Activated CD8-positive, alpha-beta T cell treated with anti-CD3 and anti-CD28 coated beads, Interleukin-2, amount 10 ng/mL, durations not matched to agents 7 days and 5 days (primary cell): ENCODE data around the gene LRMDA. TPM values are rescaled to one million over a fixed set of nuclear protein-coding genes. Genes with fewer than 3 reads are reported as not detected.

Experiments
- ATAC-seq: fragments of 150-1000 bp; cut with Tn5 transposase; one replicate; pipeline ENCODE4 v1.10.0; 2021; ENCODE audit warnings: moderate library complexity
- CTCF ChIA-PET: fragments of 350-600 bp; sonication (Branson Sonifier 250); formaldehyde crosslinking; loops from one replicate; lab custom pipeline; 2021; ENCODE audit warnings: antibody characterized with exemption; lab: Charles Lee
- POLR2A ChIA-PET: fragments of 350-600 bp; sonication (Branson Sonifier 250); formaldehyde crosslinking; loops from one replicate; lab custom pipeline; 2021; ENCODE audit warnings: antibody characterized with exemption; lab: Charles Lee
- DNase-seq: peaks from one replicate; pipeline ENCODE4 v3.0.0-alpha.2; 2020
- H3K27ac Mint-ChIP-seq: one replicate; pipeline ENCODE4 v1.8.0; 2021; ENCODE audit warnings: mild to moderate bottlenecking, mixed read lengths
- H3K27me3 Mint-ChIP-seq: one replicate; pipeline ENCODE4 v1.8.0; 2021; ENCODE audit warnings: low read depth, mixed read lengths
- H3K36me3 Mint-ChIP-seq: one replicate; pipeline ENCODE4 v1.8.0; 2021; ENCODE audit warnings: low read depth, mixed read lengths
- H3K4me1 Mint-ChIP-seq: one replicate; pipeline ENCODE4 v1.8.0; 2021; ENCODE audit warnings: low read depth, mixed read lengths
- H3K4me3 Mint-ChIP-seq: one replicate; pipeline ENCODE4 v1.8.0; 2021; ENCODE audit warnings: mild to moderate bottlenecking, mixed read lengths
- H3K9me3 Mint-ChIP-seq: one replicate; pipeline ENCODE4 v1.8.0; 2022; ENCODE audit warnings: mixed read lengths; ENCODE audit not compliant: insufficient read depth
- total RNA-seq, 2 experiments: library from RNA; stranded (reverse); gene quantifications; one replicate each; pipeline ENCODE4 v1.2.3, GENCODE V29; 2021

The LRMDA gene
- total RNA-seq, 2 experiments from 2014 or later, result not detected

- Mint-ChIP-seq H3K9me3 (no peaks in the 10 kb centered on the region), H3K4me3 (no peak overlapping the region), H3K27ac (no peak overlapping the region), H3K4me1 (no peaks in the 10 kb centered on the region), H3K36me3 (no peaks in the 10 kb centered on the region), H3K27me3 (peaks cover 2% of the 10 kb centered on the region)
- POLR2A ChIA-PET, result no interaction called here
- CTCF ChIA-PET, result no interaction called here
- no peak for DNase-seq
- no peak for ATAC-seq
Measured at GRCh38 chr10:75527542-75527941, 96.1 kb downstream of the LRMDA start.

DNA sequence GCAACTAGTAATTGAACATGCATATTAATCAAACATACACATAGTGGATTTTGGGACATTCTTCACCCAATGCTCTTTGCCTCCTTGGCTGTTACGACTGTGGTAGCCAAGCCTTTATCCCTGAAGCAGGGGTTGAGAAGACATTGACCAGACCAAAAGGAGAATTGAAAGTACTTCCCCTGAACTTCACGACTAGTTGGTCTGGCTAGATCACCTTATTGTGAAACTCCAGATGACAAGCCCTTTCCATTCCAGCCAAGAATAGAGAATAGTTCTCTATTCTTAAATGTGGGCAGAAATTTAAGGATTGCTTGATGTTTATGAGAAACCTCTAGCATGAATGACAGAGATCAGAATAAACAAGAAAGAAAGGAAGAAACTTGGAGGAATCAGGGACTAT is 97.0 kb downstream of the LRMDA start:
- Mint-ChIP-seq H3K36me3 (no peaks in the 10 kb centered on the region), H3K4me1 (no peaks in the 10 kb centered on the region), H3K27ac (no peak overlapping the region), H3K4me3 (no peak overlapping the region), H3K9me3 (no peaks in the 10 kb centered on the region), H3K27me3 (peaks cover 2% of the 10 kb centered on the region)
- POLR2A ChIA-PET, result no interaction called here
- DNase-seq (no peak), ATAC-seq (no peak)
- CTCF ChIA-PET, result no interaction called here

DNA sequence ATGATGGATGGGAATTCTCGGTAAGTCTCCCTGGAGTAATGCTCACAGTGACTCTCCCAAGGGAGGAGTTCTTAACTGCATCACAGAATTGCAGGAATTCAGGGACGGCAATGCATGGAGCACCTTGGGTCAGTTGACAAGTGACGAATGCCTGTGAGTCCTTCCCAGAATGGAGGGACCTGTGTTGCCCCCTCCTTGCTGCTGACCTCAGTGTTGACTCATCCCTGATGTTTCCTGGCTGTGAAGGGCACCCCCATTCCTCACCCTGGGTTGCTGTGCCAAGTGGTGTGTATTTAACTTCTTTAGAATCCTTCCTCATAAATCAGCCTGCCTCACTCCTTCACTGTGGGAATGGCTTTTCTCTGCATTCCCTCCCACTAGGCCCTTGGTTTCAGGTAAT is 98.9 kb downstream of the LRMDA start:
- ChIA-PET CTCF (no interaction called here), POLR2A (no interaction called here)
- DNase-seq (no peak), ATAC-seq (no peak)
- no peak overlapping the region for H3K27ac Mint-ChIP-seq
- H3K9me3 Mint-ChIP-seq, result no peaks in the 10 kb centered on the region
- H3K4me3 Mint-ChIP-seq, result no peak overlapping the region
- H3K4me1 Mint-ChIP-seq, result no peaks in the 10 kb centered on the region
- H3K36me3 Mint-ChIP-seq, result no peaks in the 10 kb centered on the region
- H3K27me3 Mint-ChIP-seq, result peaks cover 4% of the 10 kb centered on the region

DNA sequence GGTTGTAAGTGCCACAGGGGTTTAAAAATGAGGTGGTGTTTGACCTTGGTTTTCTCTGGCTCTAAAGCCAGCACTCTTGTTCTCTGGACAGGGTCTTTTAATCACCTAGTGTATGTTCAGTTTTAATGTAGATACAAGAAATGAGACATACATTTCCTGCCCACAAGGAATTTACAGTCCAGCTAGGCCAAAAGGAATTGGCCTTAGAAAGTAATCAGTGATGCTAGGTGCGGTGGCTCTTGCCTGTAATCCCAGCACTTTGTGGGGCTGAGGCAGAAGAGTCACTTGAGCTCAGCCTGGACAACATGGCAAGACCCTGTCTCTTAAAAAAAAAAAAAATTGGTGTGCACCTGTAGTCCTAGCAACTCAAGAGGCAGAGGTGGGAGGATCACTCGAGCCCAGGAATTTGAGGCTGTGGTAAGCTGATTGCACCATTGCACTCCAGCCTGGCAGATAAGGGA is 100.2 kb downstream of the LRMDA start:
- ChIA-PET POLR2A (no interaction called here), CTCF (no interaction called here)
- H3K9me3 Mint-ChIP-seq, result no peaks in the 10 kb centered on the region
- DNase-seq (no peak), ATAC-seq (no peak)
- H3K36me3 Mint-ChIP-seq, result no peaks in the 10 kb centered on the region
- no peak overlapping the region for H3K27ac Mint-ChIP-seq
- peaks cover 4% of the 10 kb centered on the region for H3K27me3 Mint-ChIP-seq
- no peaks in the 10 kb centered on the region for H3K4me1 Mint-ChIP-seq
- H3K4me3 Mint-ChIP-seq, result no peak overlapping the region

GRCh38 chr10:75532253-75532924 is 101.0 kb downstream of the LRMDA start:
- peaks cover 4% of the 10 kb centered on the region for H3K27me3 Mint-ChIP-seq
- no peak overlapping the region for H3K27ac Mint-ChIP-seq
- no peak overlapping the region for H3K4me3 Mint-ChIP-seq
- no peaks in the 10 kb centered on the region for H3K9me3 Mint-ChIP-seq
- POLR2A ChIA-PET, result no interaction called here
- no peaks in the 10 kb centered on the region for H3K4me1 Mint-ChIP-seq
- CTCF ChIA-PET, result no interaction called here
- H3K36me3 Mint-ChIP-seq, result no peaks in the 10 kb centered on the region
- ATAC-seq, result no peak
- no peak for DNase-seq

GRCh38 chr10:75538144-75538543 is 106.7 kb downstream of the LRMDA start:
- H3K4me1 Mint-ChIP-seq, result no peaks in the 10 kb centered on the region
- no peak overlapping the region for H3K27ac Mint-ChIP-seq
- ATAC-seq (no peak), DNase-seq (no peak)
- peaks cover 2% of the 10 kb centered on the region for H3K27me3 Mint-ChIP-seq
- no peaks in the 10 kb centered on the region for H3K9me3 Mint-ChIP-seq
- CTCF ChIA-PET, result no interaction called here
- no peak overlapping the region for H3K4me3 Mint-ChIP-seq
- POLR2A ChIA-PET, result no interaction called here
- H3K36me3 Mint-ChIP-seq, result no peaks in the 10 kb centered on the region

- Mint-ChIP-seq H3K27me3 (peaks cover 2% of the 10 kb centered on the region), H3K27ac (no peak overlapping the region), H3K36me3 (no peaks in the 10 kb centered on the region), H3K4me3 (no peak overlapping the region), H3K9me3 (no peaks in the 10 kb centered on the region), H3K4me1 (no peaks in the 10 kb centered on the region)
- ATAC-seq, result no peak
- ChIA-PET CTCF (no interaction called here), POLR2A (no interaction called here)
- DNase-seq, result no peak
Measured at GRCh38 chr10:75538765-75539164, 107.3 kb downstream of the LRMDA start.

DNA sequence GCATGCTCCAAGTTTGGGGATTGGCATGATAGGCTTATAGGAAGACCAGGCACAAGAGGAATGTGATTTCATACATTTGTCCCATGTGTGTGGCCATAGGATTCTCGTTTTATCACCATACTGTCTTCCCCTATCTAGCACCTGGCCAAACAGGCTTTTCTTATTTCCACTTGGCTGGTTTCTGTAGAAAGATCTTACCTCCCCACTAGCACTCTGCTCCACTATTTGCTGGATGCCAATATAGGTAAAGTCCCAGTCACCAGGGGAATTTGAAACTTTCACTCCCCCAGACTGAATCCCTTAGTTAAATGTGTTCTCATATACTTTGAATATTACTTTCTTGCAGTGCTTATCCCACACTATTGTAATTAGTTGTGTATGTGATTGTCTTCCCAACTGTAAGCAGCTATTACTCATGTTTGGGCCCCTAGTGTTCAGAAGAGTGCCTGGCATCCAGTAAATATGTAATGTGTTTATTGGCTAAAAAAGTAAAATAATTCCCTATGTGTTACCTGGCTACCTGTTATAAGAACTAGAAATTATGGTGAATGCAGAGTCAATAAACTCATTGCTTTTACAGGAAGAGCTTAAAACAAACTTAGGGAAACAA is 109.0 kb downstream of the LRMDA start:
- no peaks in the 10 kb centered on the region for H3K36me3 Mint-ChIP-seq
- ChIA-PET CTCF (no interaction called here), POLR2A (no interaction called here)
- DNase-seq, result no peak
- no peaks in the 10 kb centered on the region for H3K4me1 Mint-ChIP-seq
- H3K27ac Mint-ChIP-seq, result no peak overlapping the region
- no peak overlapping the region for H3K4me3 Mint-ChIP-seq
- no peaks in the 10 kb centered on the region for H3K9me3 Mint-ChIP-seq
- no peak for ATAC-seq
- H3K27me3 Mint-ChIP-seq, result no peaks in the 10 kb centered on the region

- Mint-ChIP-seq H3K4me1 (no peaks in the 10 kb centered on the region), H3K36me3 (no peaks in the 10 kb centered on the region), H3K4me3 (no peak overlapping the region), H3K27me3 (peaks cover 1% of the 10 kb centered on the region), H3K27ac (no peak overlapping the region), H3K9me3 (no peaks in the 10 kb centered on the region)
- DNase-seq, result no peak
- ChIA-PET POLR2A (no interaction called here), CTCF (no interaction called here)
- ATAC-seq, result no peak
Measured at GRCh38 chr10:75540981-75541380, 109.6 kb downstream of the LRMDA start.

GRCh38 chr10:75541411-75541810 is 110.0 kb downstream of the LRMDA start:
- Mint-ChIP-seq H3K4me3 (no peak overlapping the region), H3K27ac (no peak overlapping the region), H3K27me3 (peaks cover 2% of the 10 kb centered on the region), H3K36me3 (no peaks in the 10 kb centered on the region), H3K4me1 (no peaks in the 10 kb centered on the region), H3K9me3 (no peaks in the 10 kb centered on the region)
- CTCF ChIA-PET, result no interaction called here
- DNase-seq (no peak), ATAC-seq (no peak)
- POLR2A ChIA-PET, result no interaction called here

- Mint-ChIP-seq H3K4me1 (no peaks in the 10 kb centered on the region), H3K27me3 (peaks cover 2% of the 10 kb centered on the region), H3K9me3 (no peaks in the 10 kb centered on the region), H3K36me3 (no peaks in the 10 kb centered on the region), H3K27ac (no peak overlapping the region), H3K4me3 (no peak overlapping the region)
- DNase-seq (no peak), ATAC-seq (no peak)
- CTCF ChIA-PET, result no interaction called here
- POLR2A ChIA-PET, result interaction anchor here (0.9 kb wide), 1 partner anchor 13 kb away, joined by 3 read pairs; no protein-coding TSS in a partner anchor
Measured at GRCh38 chr10:75542084-75542483, 110.7 kb downstream of the LRMDA start.

- H3K27ac Mint-ChIP-seq, result no peak overlapping the region
- ATAC-seq, result no peak
- no peaks in the 10 kb centered on the region for H3K9me3 Mint-ChIP-seq
- H3K4me3 Mint-ChIP-seq, result no peak overlapping the region
- H3K4me1 Mint-ChIP-seq, result no peaks in the 10 kb centered on the region
- ChIA-PET POLR2A (no interaction called here), CTCF (no interaction called here)
- peaks cover 2% of the 10 kb centered on the region for H3K27me3 Mint-ChIP-seq
- no peak for DNase-seq
- no peaks in the 10 kb centered on the region for H3K36me3 Mint-ChIP-seq
Measured at GRCh38 chr10:75542906-75543305, 111.5 kb downstream of the LRMDA start.
